IMR-90 (cell line): Measurements from ENCODE around the gene EFNB2. TPM values are rescaled to one million over a fixed set of nuclear protein-coding genes. Genes with fewer than 3 reads are reported as not detected.

Experiments used
- ATAC-seq: fragments of 200-7000 bp; cut with Tn5 transposase; 2 replicates; pipeline ENCODE4 v1.9.1; 2020; ENCODE audit warnings: low read depth, mild to moderate bottlenecking, moderate library complexity
- BruUV-seq: library from RNA; stranded (reverse); fragments of 400-500 nt; replicated peaks from 2 replicates; lab custom pipeline; 2021; lab: Mats Ljungman, UMichigan
- CTCF ChIA-PET: fragments of 300-600 bp; formaldehyde crosslinking; extraction: SDS; loops from one replicate; lab custom pipeline; 2021; ENCODE audit warnings: antibody characterized with exemption; lab: Yijun Ruan, JAX
- POLR2A ChIA-PET: fragments of 300-600 bp; sonication (Branson Sonifier 250); formaldehyde crosslinking; loops from one replicate; lab custom pipeline; 2022; ENCODE audit warnings: antibody characterized with exemption; ENCODE audit not compliant: unreplicated experiment; lab: Charles Lee
- DNase-seq: peaks from one replicate; pipeline ENCODE4 v3.0.0; 2013
- H2AFZ ChIP-seq: replicated peaks from 2 replicates; pipeline ENCODE3; 2013; ENCODE audit warnings: low read length, mild to moderate bottlenecking; ENCODE audit not compliant: poor library complexity
- H2AK5ac ChIP-seq: 2 replicates; pipeline ENCODE4 v1.6.1; 2013; ENCODE audit warnings: low read depth, low read length, inconsistent platforms
- H2AK9ac ChIP-seq: replicated peaks from 2 replicates; pipeline ENCODE3; 2013; ENCODE audit warnings: mild to moderate bottlenecking, low read depth, low read length, moderate library complexity; ENCODE audit not compliant: poor library complexity
- H2BK120ac ChIP-seq: 2 replicates; pipeline ENCODE4 v1.6.1; 2013; ENCODE audit warnings: low read depth, low read length, inconsistent platforms
- H2BK15ac ChIP-seq: 3 replicates; pipeline ENCODE4 v1.6.1; 2013; ENCODE audit warnings: low read depth, low read length, inconsistent platforms
- H2BK20ac ChIP-seq: 2 replicates; pipeline ENCODE4 v1.6.1; 2013; ENCODE audit warnings: low read depth, mild to moderate bottlenecking, inconsistent platforms, low read length, moderate library complexity
- H2BK5ac ChIP-seq: 2 replicates; pipeline ENCODE4 v1.6.1; 2013; ENCODE audit warnings: mild to moderate bottlenecking, low read depth, low read length, inconsistent platforms; ENCODE audit not compliant: poor library complexity, severe bottlenecking
- H3K14ac ChIP-seq: replicated peaks from 2 replicates; pipeline ENCODE4 v1.6.1; 2013; ENCODE audit warnings: low read depth, low read length, inconsistent platforms
- H3K18ac ChIP-seq: 2 replicates; pipeline ENCODE4 v1.6.1; 2013; ENCODE audit warnings: low read depth, low read length, control low read depth
- H3K23ac ChIP-seq: 2 replicates; pipeline ENCODE4 v1.6.1; 2013; ENCODE audit warnings: low read depth, low read length, inconsistent platforms
- H3K27ac ChIP-seq: 2 replicates; pipeline ENCODE4 v1.5.1; 2013; ENCODE audit warnings: mild to moderate bottlenecking, control low read depth, low read length; ENCODE audit not compliant: insufficient read depth
- H3K27me3 ChIP-seq: 2 replicates; pipeline ENCODE4 v1.6.1; 2013; ENCODE audit warnings: low read length; ENCODE audit not compliant: control insufficient read depth, insufficient read depth
- H3K36me3 ChIP-seq: 2 replicates; pipeline ENCODE4 v1.6.1; 2013; ENCODE audit warnings: low read length, mixed read lengths; ENCODE audit not compliant: control insufficient read depth, insufficient read depth
- H3K4ac ChIP-seq: 2 replicates; pipeline ENCODE4 v1.6.1; 2013; ENCODE audit warnings: low read depth, low read length, inconsistent platforms
- H3K4me1 ChIP-seq: 2 replicates; pipeline ENCODE4 v1.6.1; 2013; ENCODE audit warnings: low read length, mixed read lengths; ENCODE audit not compliant: control insufficient read depth, insufficient read depth
- H3K4me2 ChIP-seq: 2 replicates; pipeline ENCODE4 v1.6.1; 2013; ENCODE audit warnings: low read depth, mild to moderate bottlenecking, control low read depth, low read length, moderate library complexity
- H3K4me3 ChIP-seq: 2 replicates; pipeline ENCODE4 v1.5.1; 2013; ENCODE audit warnings: low read depth, mild to moderate bottlenecking, control low read depth, low read length, moderate library complexity; ENCODE audit not compliant: insufficient read depth
- H3K56ac ChIP-seq: 2 replicates; pipeline ENCODE4 v1.6.1; 2013; ENCODE audit warnings: low read length, inconsistent platforms; ENCODE audit not compliant: insufficient read depth; ENCODE audit errors: extremely low read depth
- H3K79me1 ChIP-seq, 2 experiments: 2 replicates each; pipeline ENCODE4 v1.6.1; 2013; ENCODE audit warnings: low read length in 2 of 2, inconsistent platforms in 1 of 2, low read depth in 1 of 2
- H3K9ac ChIP-seq: 2 replicates; pipeline ENCODE4 v1.6.1; 2013; ENCODE audit warnings: low read depth, low read length, control low read depth
- H3K9me1 ChIP-seq: 2 replicates; pipeline ENCODE4 v1.6.1; 2013; ENCODE audit warnings: low read length, inconsistent platforms; ENCODE audit not compliant: insufficient read depth
- H3K9me3 ChIP-seq: 2 replicates; pipeline ENCODE4 v1.6.1; 2013; ENCODE audit warnings: low read length; ENCODE audit not compliant: control insufficient read depth, insufficient read depth
- H4K20me1 ChIP-seq: 2 replicates; pipeline ENCODE4 v1.6.1; 2013; ENCODE audit warnings: low read length, inconsistent platforms; ENCODE audit not compliant: insufficient read depth
- H4K5ac ChIP-seq: 2 replicates; pipeline ENCODE4 v1.6.1; 2013; ENCODE audit warnings: mild to moderate bottlenecking, low read depth, low read length, control low read depth
- H4K8ac ChIP-seq, 2 experiments: 2 replicates each; pipeline ENCODE4 v1.6.1; 2013; ENCODE audit warnings: low read depth in 2 of 2, low read length in 2 of 2, control low read depth in 1 of 2, inconsistent platforms in 1 of 2
- H4K91ac ChIP-seq: 2 replicates; pipeline ENCODE4 v1.6.1; 2013; ENCODE audit warnings: low read depth, low read length, inconsistent platforms; ENCODE audit not compliant: insufficient read depth
- BHLHE40 ChIP-seq: fragments of 150-350 bp; IDR thresholded peaks from 2 replicates; pipeline ENCODE4 v1.6.1; 2016; ENCODE audit warnings: mild to moderate bottlenecking, low read depth, low read length
- CEBPB ChIP-seq: IDR thresholded peaks from 2 replicates; pipeline ENCODE4 v1.6.1; 2012; ENCODE audit warnings: low read depth, low read length, improper control_type of control experiment
- CTCF ChIP-seq: conservative IDR thresholded peaks from 2 replicates; pipeline ENCODE4 v1.5.1; 2012; ENCODE audit warnings: mild to moderate bottlenecking, low read depth, low read length, improper control_type of control experiment
- ELK1 ChIP-seq: fragments of 150-350 bp; IDR thresholded peaks from 2 replicates; pipeline ENCODE4 v1.6.1; 2016; ENCODE audit warnings: low read depth, mild to moderate bottlenecking, low read length, moderate library complexity, borderline replicate concordance
- FOS ChIP-seq: fragments of 150-350 bp; IDR thresholded peaks from 2 replicates; pipeline ENCODE4 v1.6.1; 2016; ENCODE audit warnings: low read depth, low read length
- MXI1 ChIP-seq: IDR thresholded peaks from 2 replicates; pipeline ENCODE4 v1.6.1; 2012; ENCODE audit warnings: low read depth, mild to moderate bottlenecking, low read length, moderate library complexity, borderline replicate concordance
- NFE2L2 ChIP-seq: fragments of 150-350 bp; IDR thresholded peaks from 2 replicates; pipeline ENCODE4 v1.6.1; 2016; ENCODE audit warnings: low read depth, mild to moderate bottlenecking, low read length
- POLR2A ChIP-seq: IDR thresholded peaks from 2 replicates; pipeline ENCODE4 v1.6.1; 2012; ENCODE audit warnings: mild to moderate bottlenecking, low read depth, low read length
- RAD21 ChIP-seq: IDR thresholded peaks from 2 replicates; pipeline ENCODE4 v1.6.1; 2012; ENCODE audit warnings: low read length, improper control_type of control experiment
- RCOR1 ChIP-seq: IDR thresholded peaks from 2 replicates; pipeline ENCODE4 v1.6.1; 2012; ENCODE audit warnings: mild to moderate bottlenecking, low read length, improper control_type of control experiment; ENCODE audit not compliant: insufficient replicate concordance
- RFX5 ChIP-seq: IDR thresholded peaks from 2 replicates; pipeline ENCODE4 v1.8.0; 2012; ENCODE audit warnings: low read depth, mild to moderate bottlenecking, low read length, moderate library complexity
- SMC3 ChIP-seq: fragments of 150-350 bp; IDR thresholded peaks from 2 replicates; pipeline ENCODE4 v1.6.1; 2016; ENCODE audit warnings: low read depth, mild to moderate bottlenecking, antibody characterized with exemption, low read length, moderate library complexity
- USF2 ChIP-seq: fragments of 150-350 bp; IDR thresholded peaks from 2 replicates; pipeline ENCODE4 v1.6.1; 2017; ENCODE audit warnings: mild to moderate bottlenecking, antibody characterized with exemption, low read length, low read depth
- WGBS, 2 experiments: methylation state at CpG; one replicate each; pipeline versions ENCODE4 v1.1.5 to v1.1.7; 2013; ENCODE audit warnings: missing lambda C conversion rate in 2 of 2; ENCODE audit not compliant: insufficient read length in 1 of 2; ENCODE audit errors: extremely low coverage in 2 of 2; 5-methylcytosine and 5-hydroxymethylcytosine counted together
- dilution Hi-C: fragments of 300-500 bp; cut with HindIII; formaldehyde crosslinking; loops from one replicate; pipeline ENCODE4 v1.14.3; 2018; ENCODE audit warnings: low sequenced_read_pairs; ENCODE audit not compliant: unreplicated experiment
- in situ Hi-C: fragments of 300-500 bp; cut with MboI; formaldehyde crosslinking; loops from 3 replicates; pipeline ENCODE4 v1.14.3; 2019; ENCODE audit warnings: low sequenced_read_pairs, inconsistent platforms, mixed read lengths
- intact Hi-C: fragments of 100-400 bp; cut with micrococcal nuclease; formaldehyde crosslinking; loops from 2 replicates; pipeline ENCODE4 v1.10.0; 2022
- polyA plus RNA-seq, 3 experiments: library from polyadenylated mRNA; depleted of rRNA; stranded (reverse); fragments of >200 nt; gene quantifications; 2 replicates each; pipeline ENCODE4 v1.2.3, GENCODE V29; 2012; ENCODE audit warnings: low replicate concordance in 1 of 3
- total RNA-seq: library from RNA; depleted of rRNA; stranded (reverse); fragments of >200 nt; gene quantifications from 2 replicates; pipeline ENCODE4 v1.2.3, GENCODE V29; 2012

The EFNB2 gene
- total and polyA plus RNA-seq, 2 of the 4 experiments (the other 2 are of a cell fraction) = 5.4 to 6.0 TPM

- POLR2A ChIA-PET = no interaction called here
Observed at GRCh38 chr13:106581225-106581624, 45.8 kb upstream of the EFNB2 start.

More at GRCh38 chr13:106581225-106581624, 45.8 kb upstream of the EFNB2 start:
- H3K4me3 ChIP-seq = no peak overlapping the region
- BruUV-seq = no TSS peak
- H2BK20ac ChIP-seq = no peak overlapping the region
- ATAC-seq (no peak), DNase-seq (no peak)
- H3K4me1 ChIP-seq = no peaks in the 10 kb centered on the region
- H3K23ac ChIP-seq = no peak overlapping the region
- no peak for TF ChIP-seq FOS
- no peak for TF ChIP-seq POLR2A
- TF ChIP-seq NFE2L2 = no peak
- no peak for TF ChIP-seq RAD21
- no peak for TF ChIP-seq BHLHE40
- TF ChIP-seq RFX5 = no peak
- no peak for TF ChIP-seq SMC3
- TF ChIP-seq CTCF = no peak
- no peak for TF ChIP-seq RCOR1
- no peak for TF ChIP-seq ELK1
- no peak for TF ChIP-seq USF2
- TF ChIP-seq CEBPB = no peak
- no peak for TF ChIP-seq MXI1
- intact Hi-C loops = no loop called here
- H3K4ac ChIP-seq = no peak overlapping the region
- H2BK15ac ChIP-seq = no peak overlapping the region
- H4K8ac ChIP-seq = no peak overlapping the region
- 0 out of 2 replicates have a peak, but pooled peaks cover 2% of the 10 kb centered on the region for H3K9me3 ChIP-seq
- H3K4me2 ChIP-seq = no peak overlapping the region
- WGBS, 2 experiments = no CpG with 5 or more reads among the region's 4 CpGs
- no peak overlapping the region for H3K56ac ChIP-seq
- no peak overlapping the region for H2BK120ac ChIP-seq
- no peaks in the 10 kb centered on the region for H3K9me1 ChIP-seq
- no peaks in the 10 kb centered on the region for H3K36me3 ChIP-seq
- H2AK5ac ChIP-seq = no peak overlapping the region
- no peak overlapping the region for H4K5ac ChIP-seq
- no peak overlapping the region for H3K9ac ChIP-seq
- H2BK5ac ChIP-seq = no peak overlapping the region
- H3K79me1 ChIP-seq = no peaks in the 10 kb centered on the region
- no peak overlapping the region for H3K18ac ChIP-seq
- H3K27me3 ChIP-seq = peaks cover 4% of the 10 kb centered on the region; the same call in 1 of the 2 replicates
- H3K27ac ChIP-seq = no peak overlapping the region
- CTCF ChIA-PET = no interaction called here
- dilution Hi-C loops = no loop called here
- in situ Hi-C loops = no loop called here
- H3K14ac ChIP-seq = no peak overlapping the region
- no peak overlapping the region for H4K91ac ChIP-seq
- no peak overlapping the region for H2AK9ac ChIP-seq
- no peak overlapping the region for H2AFZ ChIP-seq
- no peaks in the 10 kb centered on the region for H4K20me1 ChIP-seq
